GM12878 (cell line): ENCODE results near the gene PCDH7. TPM values are rescaled to one million over a fixed set of nuclear protein-coding genes. Genes with fewer than 3 reads are reported as not detected.

Experiments used
- MEF2A ChIP-seq: IDR thresholded peaks from 2 replicates; pipeline ENCODE4 v1.6.1; 2011; ENCODE audit warnings: low read depth, mild to moderate bottlenecking, low read length, moderate library complexity; ENCODE audit not compliant: insufficient read depth
- MYB ChIP-seq: fragments of 150-350 bp; IDR thresholded peaks from 2 replicates; pipeline ENCODE4 v1.6.1; 2014; ENCODE audit warnings: mild to moderate bottlenecking, low read depth, low read length, borderline replicate concordance
- polyA plus RNA-seq, 11 experiments: library from polyadenylated mRNA; depleted of rRNA in 4 of 11; unstranded in 6 of 11; stranded (reverse) in 5 of 11; fragments of >200 nt; fragmentation: Nextera tagmentation in 4 of 11; fragmentation: Illumina TruSeq in 1 of 11; extraction: Ambion mirVana in 4 of 11; extraction: Trizol in 1 of 11; gene quantifications; 1 replicate in 1 of 11; 2 replicates in 10 of 11; pipeline versions ENCODE4 v1.2.1 to v1.2.3, GENCODE V29; 2011 to 2016; ENCODE audit warnings: inconsistent platforms in 2 of 11, missing spikeins in 2 of 11, low read depth in 1 of 11
- total RNA-seq, 4 experiments: library from RNA; depleted of rRNA in 3 of 4; stranded (reverse); fragments of >200 nt in 3 of 4; fragmentation: Illumina TruSeq in 1 of 4; extraction: Trizol in 1 of 4; gene quantifications; 2 replicates each; pipeline versions ENCODE4 v1.2.1 to v1.2.3, GENCODE V29; 2013 to 2021
- TF ChIP-seq, protein P1 (sequence below): IDR thresholded peaks from 2 replicates; pipeline ENCODE4 v1.6.1; 2012; ENCODE audit warnings: mild to moderate bottlenecking, low read depth, low read length
- TF ChIP-seq, protein P2 (sequence below): fragments of 450-650 bp; IDR thresholded peaks from 2 replicates; pipeline ENCODE4 v1.6.1; 2016; ENCODE audit warnings: mild to moderate bottlenecking, moderate library complexity, borderline replicate concordance
- TF ChIP-seq, protein P3 (sequence below): IDR thresholded peaks from 2 replicates; pipeline ENCODE4 v1.6.1; 2011; ENCODE audit warnings: borderline replicate concordance, low read depth, mild to moderate bottlenecking, moderate library complexity, mixed read lengths, low read length; ENCODE audit not compliant: insufficient read depth; ENCODE audit errors: extremely low read length
- TF ChIP-seq, protein P4 (sequence below): fragments of 150-350 bp; IDR thresholded peaks from 2 replicates; pipeline ENCODE4 v1.6.1; 2016; ENCODE audit warnings: low read depth, low read length

The PCDH7 gene
- total and polyA plus RNA-seq, 10 of the 15 experiments (the other 5 are each of a cell fraction or from before 2014, with no cell fraction given) = 0.02 to 0.06 (median 0.03) TPM; not detected in 7

DNA sequence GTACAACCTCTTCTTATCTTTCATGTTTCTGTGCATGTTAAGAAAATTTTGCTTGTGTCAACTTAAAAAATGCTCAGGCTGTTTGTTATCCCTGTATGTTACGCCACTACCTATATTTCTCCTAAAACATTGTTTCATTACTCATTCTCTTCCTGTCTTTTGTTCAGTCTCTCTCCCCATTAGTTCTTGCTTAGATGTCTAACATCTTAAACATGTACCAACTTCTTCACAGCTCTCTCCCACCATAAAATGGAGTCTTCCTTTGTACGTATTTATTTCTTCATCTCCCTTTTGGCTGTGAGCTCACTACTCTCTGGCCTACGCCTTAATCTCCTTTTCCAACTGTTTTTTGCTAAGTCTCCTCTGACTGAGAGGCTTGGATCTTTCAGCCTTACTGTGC, 36.4 kb downstream of the PCDH7 start (continued):
- TF ChIP-seq, protein P1, sequence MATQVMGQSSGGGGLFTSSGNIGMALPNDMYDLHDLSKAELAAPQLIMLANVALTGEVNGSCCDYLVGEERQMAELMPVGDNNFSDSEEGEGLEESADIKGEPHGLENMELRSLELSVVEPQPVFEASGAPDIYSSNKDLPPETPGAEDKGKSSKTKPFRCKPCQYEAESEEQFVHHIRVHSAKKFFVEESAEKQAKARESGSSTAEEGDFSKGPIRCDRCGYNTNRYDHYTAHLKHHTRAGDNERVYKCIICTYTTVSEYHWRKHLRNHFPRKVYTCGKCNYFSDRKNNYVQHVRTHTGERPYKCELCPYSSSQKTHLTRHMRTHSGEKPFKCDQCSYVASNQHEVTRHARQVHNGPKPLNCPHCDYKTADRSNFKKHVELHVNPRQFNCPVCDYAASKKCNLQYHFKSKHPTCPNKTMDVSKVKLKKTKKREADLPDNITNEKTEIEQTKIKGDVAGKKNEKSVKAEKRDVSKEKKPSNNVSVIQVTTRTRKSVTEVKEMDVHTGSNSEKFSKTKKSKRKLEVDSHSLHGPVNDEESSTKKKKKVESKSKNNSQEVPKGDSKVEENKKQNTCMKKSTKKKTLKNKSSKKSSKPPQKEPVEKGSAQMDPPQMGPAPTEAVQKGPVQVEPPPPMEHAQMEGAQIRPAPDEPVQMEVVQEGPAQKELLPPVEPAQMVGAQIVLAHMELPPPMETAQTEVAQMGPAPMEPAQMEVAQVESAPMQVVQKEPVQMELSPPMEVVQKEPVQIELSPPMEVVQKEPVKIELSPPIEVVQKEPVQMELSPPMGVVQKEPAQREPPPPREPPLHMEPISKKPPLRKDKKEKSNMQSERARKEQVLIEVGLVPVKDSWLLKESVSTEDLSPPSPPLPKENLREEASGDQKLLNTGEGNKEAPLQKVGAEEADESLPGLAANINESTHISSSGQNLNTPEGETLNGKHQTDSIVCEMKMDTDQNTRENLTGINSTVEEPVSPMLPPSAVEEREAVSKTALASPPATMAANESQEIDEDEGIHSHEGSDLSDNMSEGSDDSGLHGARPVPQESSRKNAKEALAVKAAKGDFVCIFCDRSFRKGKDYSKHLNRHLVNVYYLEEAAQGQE = no peak
- TF ChIP-seq, protein P2, sequence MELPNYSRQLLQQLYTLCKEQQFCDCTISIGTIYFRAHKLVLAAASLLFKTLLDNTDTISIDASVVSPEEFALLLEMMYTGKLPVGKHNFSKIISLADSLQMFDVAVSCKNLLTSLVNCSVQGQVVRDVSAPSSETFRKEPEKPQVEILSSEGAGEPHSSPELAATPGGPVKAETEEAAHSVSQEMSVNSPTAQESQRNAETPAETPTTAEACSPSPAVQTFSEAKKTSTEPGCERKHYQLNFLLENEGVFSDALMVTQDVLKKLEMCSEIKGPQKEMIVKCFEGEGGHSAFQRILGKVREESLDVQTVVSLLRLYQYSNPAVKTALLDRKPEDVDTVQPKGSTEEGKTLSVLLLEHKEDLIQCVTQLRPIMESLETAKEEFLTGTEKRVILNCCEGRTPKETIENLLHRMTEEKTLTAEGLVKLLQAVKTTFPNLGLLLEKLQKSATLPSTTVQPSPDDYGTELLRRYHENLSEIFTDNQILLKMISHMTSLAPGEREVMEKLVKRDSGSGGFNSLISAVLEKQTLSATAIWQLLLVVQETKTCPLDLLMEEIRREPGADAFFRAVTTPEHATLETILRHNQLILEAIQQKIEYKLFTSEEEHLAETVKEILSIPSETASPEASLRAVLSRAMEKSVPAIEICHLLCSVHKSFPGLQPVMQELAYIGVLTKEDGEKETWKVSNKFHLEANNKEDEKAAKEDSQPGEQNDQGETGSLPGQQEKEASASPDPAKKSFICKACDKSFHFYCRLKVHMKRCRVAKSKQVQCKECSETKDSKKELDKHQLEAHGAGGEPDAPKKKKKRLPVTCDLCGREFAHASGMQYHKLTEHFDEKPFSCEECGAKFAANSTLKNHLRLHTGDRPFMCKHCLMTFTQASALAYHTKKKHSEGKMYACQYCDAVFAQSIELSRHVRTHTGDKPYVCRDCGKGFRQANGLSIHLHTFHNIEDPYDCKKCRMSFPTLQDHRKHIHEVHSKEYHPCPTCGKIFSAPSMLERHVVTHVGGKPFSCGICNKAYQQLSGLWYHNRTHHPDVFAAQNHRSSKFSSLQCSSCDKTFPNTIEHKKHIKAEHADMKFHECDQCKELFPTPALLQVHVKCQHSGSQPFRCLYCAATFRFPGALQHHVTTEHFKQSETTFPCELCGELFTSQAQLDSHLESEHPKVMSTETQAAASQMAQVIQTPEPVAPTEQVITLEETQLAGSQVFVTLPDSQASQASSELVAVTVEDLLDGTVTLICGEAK = no peak
- TF ChIP-seq MEF2A (no peak), MYB (no peak)
- TF ChIP-seq, protein P3, sequence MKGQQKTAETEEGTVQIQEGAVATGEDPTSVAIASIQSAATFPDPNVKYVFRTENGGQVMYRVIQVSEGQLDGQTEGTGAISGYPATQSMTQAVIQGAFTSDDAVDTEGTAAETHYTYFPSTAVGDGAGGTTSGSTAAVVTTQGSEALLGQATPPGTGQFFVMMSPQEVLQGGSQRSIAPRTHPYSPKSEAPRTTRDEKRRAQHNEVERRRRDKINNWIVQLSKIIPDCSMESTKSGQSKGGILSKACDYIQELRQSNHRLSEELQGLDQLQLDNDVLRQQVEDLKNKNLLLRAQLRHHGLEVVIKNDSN = no peak
- TF ChIP-seq, protein P4, sequence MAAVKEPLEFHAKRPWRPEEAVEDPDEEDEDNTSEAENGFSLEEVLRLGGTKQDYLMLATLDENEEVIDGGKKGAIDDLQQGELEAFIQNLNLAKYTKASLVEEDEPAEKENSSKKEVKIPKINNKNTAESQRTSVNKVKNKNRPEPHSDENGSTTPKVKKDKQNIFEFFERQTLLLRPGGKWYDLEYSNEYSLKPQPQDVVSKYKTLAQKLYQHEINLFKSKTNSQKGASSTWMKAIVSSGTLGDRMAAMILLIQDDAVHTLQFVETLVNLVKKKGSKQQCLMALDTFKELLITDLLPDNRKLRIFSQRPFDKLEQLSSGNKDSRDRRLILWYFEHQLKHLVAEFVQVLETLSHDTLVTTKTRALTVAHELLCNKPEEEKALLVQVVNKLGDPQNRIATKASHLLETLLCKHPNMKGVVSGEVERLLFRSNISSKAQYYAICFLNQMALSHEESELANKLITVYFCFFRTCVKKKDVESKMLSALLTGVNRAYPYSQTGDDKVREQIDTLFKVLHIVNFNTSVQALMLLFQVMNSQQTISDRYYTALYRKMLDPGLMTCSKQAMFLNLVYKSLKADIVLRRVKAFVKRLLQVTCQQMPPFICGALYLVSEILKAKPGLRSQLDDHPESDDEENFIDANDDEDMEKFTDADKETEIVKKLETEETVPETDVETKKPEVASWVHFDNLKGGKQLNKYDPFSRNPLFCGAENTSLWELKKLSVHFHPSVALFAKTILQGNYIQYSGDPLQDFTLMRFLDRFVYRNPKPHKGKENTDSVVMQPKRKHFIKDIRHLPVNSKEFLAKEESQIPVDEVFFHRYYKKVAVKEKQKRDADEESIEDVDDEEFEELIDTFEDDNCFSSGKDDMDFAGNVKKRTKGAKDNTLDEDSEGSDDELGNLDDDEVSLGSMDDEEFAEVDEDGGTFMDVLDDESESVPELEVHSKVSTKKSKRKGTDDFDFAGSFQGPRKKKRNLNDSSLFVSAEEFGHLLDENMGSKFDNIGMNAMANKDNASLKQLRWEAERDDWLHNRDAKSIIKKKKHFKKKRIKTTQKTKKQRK = no peak
